K562 (cell line): ENCODE results near the gene SLC6A7. TPM values are rescaled to one million over a fixed set of nuclear protein-coding genes. Genes with fewer than 3 reads are reported as not detected.

Experiments
- ARID2 ChIP-seq: fragments of 450-650 bp; IDR thresholded peaks from 2 replicates; pipeline ENCODE4 v1.6.1; 2017; ENCODE audit warnings: antibody characterized with exemption, mild to moderate bottlenecking
- ETV6 ChIP-seq, 3 experiments: fragments of 150-350 bp in 1 of 3; sonication (generic) in 1 of 3; formaldehyde crosslinking in 1 of 3; IDR thresholded peaks; 2 replicates each; pipeline versions ENCODE4 v1.6.1 to v1.8.0; 2014 to 2022; ENCODE audit warnings: borderline replicate concordance in 2 of 3, low read depth in 2 of 3, antibody characterized with exemption in 1 of 3, low read length in 1 of 3, mild to moderate bottlenecking in 1 of 3, missing genetic modification reagents in 1 of 3
- RCOR1 ChIP-seq, 2 experiments: IDR thresholded peaks; 2 replicates each; pipeline ENCODE4 v1.6.1; 2012; ENCODE audit warnings: low read depth in 2 of 2, low read length in 2 of 2, borderline replicate concordance in 1 of 2, improper control_type of control experiment in 1 of 2
- U2AF1 ChIP-seq: fragments of 200-400 bp; formaldehyde crosslinking; optimal IDR thresholded peaks from 2 replicates; pipeline ENCODE3; 2017; ENCODE audit warnings: mild to moderate bottlenecking, low read depth, low read length, moderate library complexity
- ZNF507 ChIP-seq: conservative IDR thresholded peaks from 2 replicates; pipeline ENCODE4 v1.6.1; 2017; ENCODE audit warnings: missing genetic modification characterization, missing compliant biosample characterization
- polyA plus RNA-seq, 8 experiments: library from polyadenylated mRNA; depleted of rRNA in 4 of 8; stranded (reverse) in 5 of 8; unstranded in 3 of 8; fragments of >200 nt; fragmentation: Nextera tagmentation in 2 of 8; fragmentation: Illumina TruSeq in 1 of 8; extraction: Ambion mirVana in 2 of 8; extraction: Trizol in 1 of 8; gene quantifications; 2 replicates each; pipeline versions ENCODE4 v1.2.1 to v1.2.3, GENCODE V29; 2011 to 2014; ENCODE audit warnings: inconsistent platforms in 1 of 8, missing spikeins in 1 of 8
- total RNA-seq, 7 experiments: library from RNA; depleted of rRNA in 6 of 7; stranded (reverse); fragments of >200 nt in 6 of 7; fragmentation: Illumina TruSeq in 2 of 7; extraction: Trizol in 2 of 7; gene quantifications; 2 replicates each; pipeline versions ENCODE4 v1.2.1 to v1.2.3, GENCODE V29; 2011 to 2021; ENCODE audit warnings: low replicate concordance in 1 of 7
- TF ChIP-seq, protein P1 (sequence below): fragments of 250-450 bp; sonication (Bioruptor Pico); IDR thresholded peaks from 2 replicates; pipeline ENCODE4 v1.5.0; 2020; ENCODE audit warnings: mild to moderate bottlenecking
- TF ChIP-seq, protein P2 (sequence below): sonication (generic); formaldehyde crosslinking; IDR thresholded peaks from 2 replicates; pipeline ENCODE4 v1.9.0; 2022; ENCODE audit warnings: mild to moderate bottlenecking, missing genetic modification reagents
- TF ChIP-seq, protein P3 (sequence below): fragments of 250-450 bp; sonication (Bioruptor Pico); IDR thresholded peaks from 2 replicates; pipeline ENCODE4 v1.4.0; 2020

The SLC6A7 gene
- total and polyA plus RNA-seq, 9 of the 15 experiments (the other 6 are each of a cell fraction or from before 2014, with no cell fraction given) = not detected

DNA sequence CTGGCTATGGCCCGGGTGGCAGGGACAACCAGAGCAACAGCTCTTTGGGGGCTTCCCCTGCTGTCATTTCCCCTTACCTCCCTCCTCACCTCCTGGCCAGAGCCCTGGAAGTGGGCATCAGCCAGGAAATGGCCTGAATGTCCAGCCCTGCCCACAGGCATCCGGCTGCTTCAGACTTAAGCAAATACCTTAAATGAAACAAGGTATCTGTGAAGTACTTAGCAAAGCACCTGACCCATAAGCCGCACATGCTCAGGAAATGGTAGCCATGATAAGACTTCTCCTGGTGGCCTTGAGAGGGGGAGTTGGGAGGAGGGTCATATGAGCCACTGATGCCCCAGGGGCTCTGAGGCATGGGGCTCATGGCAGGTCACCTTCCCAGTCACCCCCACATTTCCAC lies 55.9 kb downstream of the SLC6A7 start (continued):
- TF ChIP-seq, protein P1, sequence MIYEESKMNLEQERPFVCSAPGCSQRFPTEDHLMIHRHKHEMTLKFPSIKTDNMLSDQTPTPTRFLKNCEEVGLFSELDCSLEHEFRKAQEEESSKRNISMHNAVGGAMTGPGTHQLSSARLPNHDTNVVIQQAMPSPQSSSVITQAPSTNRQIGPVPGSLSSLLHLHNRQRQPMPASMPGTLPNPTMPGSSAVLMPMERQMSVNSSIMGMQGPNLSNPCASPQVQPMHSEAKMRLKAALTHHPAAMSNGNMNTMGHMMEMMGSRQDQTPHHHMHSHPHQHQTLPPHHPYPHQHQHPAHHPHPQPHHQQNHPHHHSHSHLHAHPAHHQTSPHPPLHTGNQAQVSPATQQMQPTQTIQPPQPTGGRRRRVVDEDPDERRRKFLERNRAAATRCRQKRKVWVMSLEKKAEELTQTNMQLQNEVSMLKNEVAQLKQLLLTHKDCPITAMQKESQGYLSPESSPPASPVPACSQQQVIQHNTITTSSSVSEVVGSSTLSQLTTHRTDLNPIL (CRISPR knock-in tag) = 0 out of 2 replicates have a peak, but pooled peaks have one; percentile 13
- TF ChIP-seq ZNF507 (tag) = no peak
- TF ChIP-seq RCOR1 (IDR thresholded peaks at IDR 0.05; ENCODE audit: borderline replicate concordance in 1 of 2, low read depth in 2 of 2, low read length in 2 of 2) = no peak
- TF ChIP-seq ETV6 (IDR thresholded peaks at IDR 0.05; ENCODE audit: borderline replicate concordance in 1 of 2, low read depth in 2 of 2, low read length in 1 of 2) = no peak
- no peak for TF ChIP-seq ETV6 (CRISPR knock-in tag; IDR thresholded peaks at IDR 0.05; ENCODE audit: borderline replicate concordance)
- TF ChIP-seq U2AF1 = no peak
- TF ChIP-seq, protein P2, sequence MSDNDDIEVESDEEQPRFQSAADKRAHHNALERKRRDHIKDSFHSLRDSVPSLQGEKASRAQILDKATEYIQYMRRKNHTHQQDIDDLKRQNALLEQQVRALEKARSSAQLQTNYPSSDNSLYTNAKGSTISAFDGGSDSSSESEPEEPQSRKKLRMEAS (CRISPR knock-in tag) = peak; percentile 54; the same call in 1 of the 2 replicates
- TF ChIP-seq ARID2 = no peak
- TF ChIP-seq, protein P3, sequence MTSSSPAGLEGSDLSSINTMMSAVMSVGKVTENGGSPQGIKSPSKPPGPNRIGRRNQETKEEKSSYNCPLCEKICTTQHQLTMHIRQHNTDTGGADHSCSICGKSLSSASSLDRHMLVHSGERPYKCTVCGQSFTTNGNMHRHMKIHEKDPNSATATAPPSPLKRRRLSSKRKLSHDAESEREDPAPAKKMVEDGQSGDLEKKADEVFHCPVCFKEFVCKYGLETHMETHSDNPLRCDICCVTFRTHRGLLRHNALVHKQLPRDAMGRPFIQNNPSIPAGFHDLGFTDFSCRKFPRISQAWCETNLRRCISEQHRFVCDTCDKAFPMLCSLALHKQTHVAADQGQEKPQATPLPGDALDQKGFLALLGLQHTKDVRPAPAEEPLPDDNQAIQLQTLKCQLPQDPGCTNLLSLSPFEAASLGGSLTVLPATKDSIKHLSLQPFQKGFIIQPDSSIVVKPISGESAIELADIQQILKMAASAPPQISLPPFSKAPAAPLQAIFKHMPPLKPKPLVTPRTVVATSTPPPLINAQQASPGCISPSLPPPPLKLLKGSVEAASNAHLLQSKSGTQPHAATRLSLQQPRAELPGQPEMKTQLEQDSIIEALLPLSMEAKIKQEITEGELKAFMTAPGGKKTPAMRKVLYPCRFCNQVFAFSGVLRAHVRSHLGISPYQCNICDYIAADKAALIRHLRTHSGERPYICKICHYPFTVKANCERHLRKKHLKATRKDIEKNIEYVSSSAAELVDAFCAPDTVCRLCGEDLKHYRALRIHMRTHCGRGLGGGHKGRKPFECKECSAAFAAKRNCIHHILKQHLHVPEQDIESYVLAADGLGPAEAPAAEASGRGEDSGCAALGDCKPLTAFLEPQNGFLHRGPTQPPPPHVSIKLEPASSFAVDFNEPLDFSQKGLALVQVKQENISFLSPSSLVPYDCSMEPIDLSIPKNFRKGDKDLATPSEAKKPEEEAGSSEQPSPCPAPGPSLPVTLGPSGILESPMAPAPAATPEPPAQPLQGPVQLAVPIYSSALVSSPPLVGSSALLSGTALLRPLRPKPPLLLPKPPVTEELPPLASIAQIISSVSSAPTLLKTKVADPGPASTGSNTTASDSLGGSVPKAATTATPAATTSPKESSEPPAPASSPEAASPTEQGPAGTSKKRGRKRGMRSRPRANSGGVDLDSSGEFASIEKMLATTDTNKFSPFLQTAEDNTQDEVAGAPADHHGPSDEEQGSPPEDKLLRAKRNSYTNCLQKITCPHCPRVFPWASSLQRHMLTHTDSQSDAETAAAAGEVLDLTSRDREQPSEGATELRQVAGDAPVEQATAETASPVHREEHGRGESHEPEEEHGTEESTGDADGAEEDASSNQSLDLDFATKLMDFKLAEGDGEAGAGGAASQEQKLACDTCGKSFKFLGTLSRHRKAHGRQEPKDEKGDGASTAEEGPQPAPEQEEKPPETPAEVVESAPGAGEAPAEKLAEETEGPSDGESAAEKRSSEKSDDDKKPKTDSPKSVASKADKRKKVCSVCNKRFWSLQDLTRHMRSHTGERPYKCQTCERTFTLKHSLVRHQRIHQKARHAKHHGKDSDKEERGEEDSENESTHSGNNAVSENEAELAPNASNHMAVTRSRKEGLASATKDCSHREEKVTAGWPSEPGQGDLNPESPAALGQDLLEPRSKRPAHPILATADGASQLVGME (CRISPR knock-in tag) = 0 out of 2 replicates have a peak, but pooled peaks have one; percentile 31
